GM10266 (cell line): ENCODE results near the gene PROB1.
"Not testable (repeated sequence)": the region's sequence is repeated elsewhere in the genome, so short reads cannot be mapped to it uniquely, and the experiment has no call there.

ENCODE experiments used
- DNase-seq: peaks from one replicate; pipeline ENCODE4 v3.0.0; 2012; ENCODE audit errors: extremely low spot score
- TF ChIP-seq, protein P1 (sequence below): IDR thresholded peaks from 2 replicates; pipeline ENCODE4 v1.5.1; 2012; ENCODE audit warnings: mild to moderate bottlenecking, low read depth; ENCODE audit not compliant: control insufficient read depth, insufficient read depth; ENCODE audit errors: missing control alignments

The PROB1 gene

DNA sequence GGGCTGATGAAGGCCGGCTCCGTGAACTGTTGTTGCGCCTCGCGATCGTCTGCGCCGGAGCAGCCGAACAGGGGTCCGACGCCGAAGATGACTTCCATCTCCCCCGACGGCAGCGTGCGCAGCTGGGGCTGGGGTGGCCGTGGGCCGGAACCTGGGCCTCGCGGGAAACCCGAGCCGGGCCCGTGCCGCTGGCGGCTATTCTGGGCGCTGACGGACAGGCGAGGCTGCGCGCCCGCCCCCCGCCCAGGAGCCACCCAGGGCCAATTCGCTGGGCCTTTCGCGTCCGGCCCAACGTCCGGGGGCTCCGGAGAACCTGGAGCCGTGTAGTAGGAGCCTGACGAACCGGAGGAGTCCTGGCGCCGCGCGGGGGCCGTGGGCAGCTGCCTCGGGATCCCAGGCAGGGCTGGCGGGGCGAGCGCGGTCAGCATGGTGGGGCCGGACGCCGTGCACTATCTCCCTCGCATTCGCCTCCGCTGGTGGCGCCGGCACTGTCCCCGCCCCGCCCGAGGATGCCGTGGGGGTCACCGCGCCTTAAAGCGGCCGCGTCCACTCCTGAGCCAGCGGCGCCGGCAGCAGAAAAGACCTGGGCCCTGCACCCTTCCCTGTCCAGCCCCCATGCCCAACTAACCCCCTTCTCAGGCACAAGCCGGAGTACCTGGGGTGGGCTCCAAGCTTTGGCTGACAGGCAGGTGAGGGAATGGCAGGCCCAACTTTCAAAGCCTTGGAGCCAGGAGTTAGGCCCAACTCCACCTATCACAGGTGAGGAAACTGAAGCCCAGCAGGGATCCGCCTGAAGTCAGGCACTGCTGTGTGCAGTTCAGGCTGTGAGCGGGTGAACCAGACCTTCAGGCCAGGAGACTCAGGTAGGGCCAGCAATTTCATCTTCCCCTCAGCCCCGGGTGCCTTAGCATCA lies at the start of gene PROB1:
PROB1 (minus strand) TSS at position 451 of the 913 bp plus-strand sequence; CDS start at position 428, 23 bp downstream.
- TF ChIP-seq, protein P1, sequence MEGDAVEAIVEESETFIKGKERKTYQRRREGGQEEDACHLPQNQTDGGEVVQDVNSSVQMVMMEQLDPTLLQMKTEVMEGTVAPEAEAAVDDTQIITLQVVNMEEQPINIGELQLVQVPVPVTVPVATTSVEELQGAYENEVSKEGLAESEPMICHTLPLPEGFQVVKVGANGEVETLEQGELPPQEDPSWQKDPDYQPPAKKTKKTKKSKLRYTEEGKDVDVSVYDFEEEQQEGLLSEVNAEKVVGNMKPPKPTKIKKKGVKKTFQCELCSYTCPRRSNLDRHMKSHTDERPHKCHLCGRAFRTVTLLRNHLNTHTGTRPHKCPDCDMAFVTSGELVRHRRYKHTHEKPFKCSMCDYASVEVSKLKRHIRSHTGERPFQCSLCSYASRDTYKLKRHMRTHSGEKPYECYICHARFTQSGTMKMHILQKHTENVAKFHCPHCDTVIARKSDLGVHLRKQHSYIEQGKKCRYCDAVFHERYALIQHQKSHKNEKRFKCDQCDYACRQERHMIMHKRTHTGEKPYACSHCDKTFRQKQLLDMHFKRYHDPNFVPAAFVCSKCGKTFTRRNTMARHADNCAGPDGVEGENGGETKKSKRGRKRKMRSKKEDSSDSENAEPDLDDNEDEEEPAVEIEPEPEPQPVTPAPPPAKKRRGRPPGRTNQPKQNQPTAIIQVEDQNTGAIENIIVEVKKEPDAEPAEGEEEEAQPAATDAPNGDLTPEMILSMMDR = no peak
- DNase-seq = no peak

- TF ChIP-seq, protein P1 = no peak
- DNase-seq = no peak
Observed at GRCh38 chr5:139443831-139444453, 49.0 kb upstream of the PROB1 start.

- DNase-seq = not testable (repeated sequence)
Observed at GRCh38 chr5:139440416-139440815, 45.5 kb upstream of the PROB1 start.

DNA sequence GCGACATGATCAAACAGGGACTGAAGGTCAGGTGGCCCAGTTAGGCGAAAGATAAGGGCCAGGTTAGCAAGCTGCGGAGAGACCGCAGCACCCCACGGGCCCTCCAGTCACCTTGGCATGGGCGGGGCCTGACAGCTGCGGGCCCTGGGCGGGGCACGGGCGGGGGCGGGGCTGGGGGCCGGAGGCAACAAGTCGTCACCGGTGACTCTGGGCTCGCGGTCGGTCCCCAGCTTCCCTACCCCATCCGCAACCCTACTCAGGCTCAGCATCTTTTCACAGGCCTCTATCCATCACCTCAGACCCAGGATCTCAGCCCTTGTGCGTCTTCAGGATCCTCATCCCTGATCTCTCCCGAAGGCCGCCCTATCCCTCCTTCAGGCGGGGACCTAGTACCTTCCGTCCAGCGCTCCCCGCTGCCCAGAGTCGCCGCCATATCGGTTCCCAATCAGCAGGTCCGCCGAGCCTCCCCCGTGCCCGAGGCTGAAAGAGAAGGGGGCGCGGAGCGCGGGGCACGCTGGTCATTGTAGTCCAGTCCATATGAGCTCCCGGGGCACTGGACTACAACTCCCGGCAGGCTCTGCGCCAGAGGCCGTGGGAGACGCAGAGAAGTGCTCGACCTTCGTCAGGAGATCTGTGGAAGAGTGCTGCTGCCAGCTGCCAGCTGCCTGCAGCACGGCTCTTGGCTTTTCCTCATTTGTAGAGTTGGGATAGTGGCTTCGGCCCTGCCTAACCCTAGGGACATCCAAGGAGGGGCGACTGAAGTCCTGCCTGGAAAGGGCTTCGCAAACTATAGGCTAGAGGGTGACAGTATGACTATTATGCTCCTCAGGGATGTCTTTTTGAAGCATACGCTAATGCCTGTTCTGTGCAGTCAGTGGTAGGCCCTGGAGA lies 44.4 kb upstream of the PROB1 start, which contains the start of gene DNAJC18:
DNAJC18 (minus strand) TSS at position 513 of the 891 bp plus-strand sequence; CDS start at position 433, 80 bp downstream.
- DNase-seq = peak; percentile 89
- TF ChIP-seq, protein P1 = no peak

- TF ChIP-seq, protein P1 = no peak
- no peak for DNase-seq
Observed at GRCh38 chr5:139438707-139439012, 43.8 kb upstream of the PROB1 start.

- DNase-seq = no peak
- TF ChIP-seq, protein P1 = no peak
Observed at GRCh38 chr5:139435676-139436075, 40.8 kb upstream of the PROB1 start.

DNA sequence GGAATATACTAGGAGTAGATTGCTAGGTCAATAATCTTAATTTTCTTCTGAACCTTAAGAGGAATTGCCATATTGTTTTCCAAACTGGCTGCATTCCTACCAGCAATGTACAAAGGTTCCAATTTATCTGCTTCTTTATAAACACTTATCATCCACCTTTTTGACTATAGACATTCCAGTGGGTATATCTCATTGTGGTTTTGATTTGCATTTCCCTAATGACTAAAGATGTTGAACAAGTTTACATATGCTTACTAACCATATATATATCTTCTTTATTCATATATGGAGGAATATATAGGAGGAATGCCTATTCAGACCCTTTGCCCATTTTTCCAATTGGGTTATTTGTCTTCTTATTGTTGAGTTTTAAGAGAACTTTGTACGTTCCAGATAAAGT lies 36.8 kb upstream of the PROB1 start:
- TF ChIP-seq, protein P1 = no peak
- no peak for DNase-seq
